ENCODE measurements around the gene GNG8.

The GNG8 gene

GRCh38 chr19:46616631-46617322, 19.2 kb downstream of the GNG8 start:
- DNase-seq, result peak; percentile 26

- DNase-seq, result no peak
Measured at GRCh38 chr19:46615966-46616365, 20.0 kb downstream of the GNG8 start.

- peak; percentile 46 for DNase-seq
Measured at GRCh38 chr19:46614114-46614722, 21.8 kb downstream of the GNG8 start.

GRCh38 chr19:46613525-46613924, 22.5 kb downstream of the GNG8 start:
- DNase-seq, result no peak

GRCh38 chr19:46611776-46612175, 24.2 kb downstream of the GNG8 start:
- no peak for DNase-seq

- no peak for DNase-seq
Measured at GRCh38 chr19:46610851-46611770, 24.9 kb downstream of the GNG8 start.

- no peak for DNase-seq
Measured at GRCh38 chr19:46610413-46610775, 25.6 kb downstream of the GNG8 start.

- DNase-seq, result no peak
Measured at GRCh38 chr19:46609511-46610412, 26.2 kb downstream of the GNG8 start.

GRCh38 chr19:46608581-46609345, 27.2 kb downstream of the GNG8 start:
- DNase-seq, result no peak

- DNase-seq, result no peak
Measured at GRCh38 chr19:46608178-46608577, 27.8 kb downstream of the GNG8 start.

- no peak for DNase-seq
Measured at GRCh38 chr19:46607448-46607841, 28.6 kb downstream of the GNG8 start.

- DNase-seq, result no peak
Measured at GRCh38 chr19:46606681-46607447, 29.1 kb downstream of the GNG8 start.

- no peak for DNase-seq
Measured at GRCh38 chr19:46606019-46606418, 30.0 kb downstream of the GNG8 start.

GRCh38 chr19:46605356-46605821, 30.6 kb downstream of the GNG8 start:
- no peak for DNase-seq

GRCh38 chr19:46604781-46605355, 31.1 kb downstream of the GNG8 start:
- DNase-seq, result no peak

GRCh38 chr19:46603752-46604231, 32.2 kb downstream of the GNG8 start:
- no peak for DNase-seq

- no peak for DNase-seq
Measured at GRCh38 chr19:46603195-46603637, 32.8 kb downstream of the GNG8 start.

- no peak for DNase-seq
Measured at GRCh38 chr19:46602392-46603194, 33.4 kb downstream of the GNG8 start.
